Measurements from ENCODE around the gene EGLN1. TPM values are rescaled to one million over a fixed set of nuclear protein-coding genes. Genes with fewer than 3 reads are reported as not detected.
A peak's percentile ranks its signal among the peaks of the same experiment; 100 is the strongest.

Gene EGLN1
- polyA plus RNA-seq, 1 of the 3 experiments (the other 2 are of a cell fraction): 10.7 TPM

- TF ChIP-seq, protein P1, sequence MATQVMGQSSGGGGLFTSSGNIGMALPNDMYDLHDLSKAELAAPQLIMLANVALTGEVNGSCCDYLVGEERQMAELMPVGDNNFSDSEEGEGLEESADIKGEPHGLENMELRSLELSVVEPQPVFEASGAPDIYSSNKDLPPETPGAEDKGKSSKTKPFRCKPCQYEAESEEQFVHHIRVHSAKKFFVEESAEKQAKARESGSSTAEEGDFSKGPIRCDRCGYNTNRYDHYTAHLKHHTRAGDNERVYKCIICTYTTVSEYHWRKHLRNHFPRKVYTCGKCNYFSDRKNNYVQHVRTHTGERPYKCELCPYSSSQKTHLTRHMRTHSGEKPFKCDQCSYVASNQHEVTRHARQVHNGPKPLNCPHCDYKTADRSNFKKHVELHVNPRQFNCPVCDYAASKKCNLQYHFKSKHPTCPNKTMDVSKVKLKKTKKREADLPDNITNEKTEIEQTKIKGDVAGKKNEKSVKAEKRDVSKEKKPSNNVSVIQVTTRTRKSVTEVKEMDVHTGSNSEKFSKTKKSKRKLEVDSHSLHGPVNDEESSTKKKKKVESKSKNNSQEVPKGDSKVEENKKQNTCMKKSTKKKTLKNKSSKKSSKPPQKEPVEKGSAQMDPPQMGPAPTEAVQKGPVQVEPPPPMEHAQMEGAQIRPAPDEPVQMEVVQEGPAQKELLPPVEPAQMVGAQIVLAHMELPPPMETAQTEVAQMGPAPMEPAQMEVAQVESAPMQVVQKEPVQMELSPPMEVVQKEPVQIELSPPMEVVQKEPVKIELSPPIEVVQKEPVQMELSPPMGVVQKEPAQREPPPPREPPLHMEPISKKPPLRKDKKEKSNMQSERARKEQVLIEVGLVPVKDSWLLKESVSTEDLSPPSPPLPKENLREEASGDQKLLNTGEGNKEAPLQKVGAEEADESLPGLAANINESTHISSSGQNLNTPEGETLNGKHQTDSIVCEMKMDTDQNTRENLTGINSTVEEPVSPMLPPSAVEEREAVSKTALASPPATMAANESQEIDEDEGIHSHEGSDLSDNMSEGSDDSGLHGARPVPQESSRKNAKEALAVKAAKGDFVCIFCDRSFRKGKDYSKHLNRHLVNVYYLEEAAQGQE (IDR thresholded peaks at IDR 0.05; ENCODE audit: low read depth, low read length): no peak
Observed at GRCh38 chr1:231411036-231411531, 11.0 kb downstream of the EGLN1 start (continued).

DNA sequence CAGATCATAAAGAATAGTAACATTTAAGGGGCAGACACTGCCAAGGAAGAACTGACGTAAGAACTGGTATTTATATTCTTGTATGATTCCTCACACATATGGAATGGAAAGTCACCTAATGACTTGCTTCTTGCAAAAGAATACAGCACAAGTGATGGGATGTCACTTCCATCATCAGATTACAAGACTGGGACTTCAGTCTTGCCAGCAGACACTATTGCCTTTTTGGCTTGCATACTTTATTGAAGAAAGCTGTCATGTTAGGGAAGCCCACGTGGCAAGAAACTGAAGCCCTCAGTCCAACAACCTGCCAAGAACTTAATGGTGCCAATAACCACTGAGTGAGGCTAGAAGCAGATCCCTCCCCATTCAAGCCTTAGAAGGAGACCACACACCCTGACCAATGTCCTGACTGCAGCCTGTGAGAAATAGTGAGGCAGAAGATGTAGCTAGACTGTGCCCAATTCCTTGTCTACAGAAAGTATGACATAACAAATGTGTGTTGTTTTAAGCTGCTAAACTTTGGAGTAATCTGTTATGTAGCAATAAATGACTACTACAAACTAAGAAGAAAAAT lies 12.0 kb downstream of the EGLN1 start:
- H3K79me2 ChIP-seq (ENCODE audit: insufficient read depth): peaks cover 98% of the 10 kb centered on the region
- H3K27ac ChIP-seq (ENCODE audit: low read depth in 2 of 2, low read length in 1 of 2): peak overlapping the region in 1 of 2 experiments; percentile 83; a peak in 1 of 4 replicates
- H4K20me1 ChIP-seq (ENCODE audit: insufficient read depth): peaks cover 37% of the 10 kb centered on the region
- ChIA-PET POLR2A (no interaction called here), CTCF (interaction anchor here (0.6 to 1.7 kb wide), 3 partner anchors 11 to 175 kb away, joined by 3 to 5 read pairs (median 3); no protein-coding TSS in a partner anchor)
- peaks cover 12% of the 10 kb centered on the region for H3F3A ChIP-seq (replicated peaks; ENCODE audit: insufficient read depth)
- H3K9me2 ChIP-seq: no peaks in the 10 kb centered on the region
- H3K36me3 ChIP-seq (replicated peaks in 1 of 2; ENCODE audit: control insufficient read depth in 1 of 2, insufficient read depth in 2 of 2, low read length in 1 of 2): peaks cover 9% of the 10 kb centered on the region in 2 experiments
- H3K27me3 ChIP-seq (ENCODE audit: insufficient read depth): no peaks in the 10 kb centered on the region
- H2AFZ ChIP-seq (ENCODE audit: low read depth): no peak overlapping the region
- H3K4me3 ChIP-seq (ENCODE audit: low read depth in 2 of 2, low read length in 1 of 2): no peak overlapping the region
- H3K4me1 ChIP-seq (ENCODE audit: control insufficient read depth in 1 of 2, insufficient read depth in 2 of 2, low read depth in 1 of 2, low read length in 1 of 2): peaks cover 13 to 32% of the 10 kb centered on the region in 2 experiments
- no peak overlapping the region for H3K4me2 ChIP-seq
- DNase-seq: no peak
- H3K9me3 ChIP-seq: no peaks in the 10 kb centered on the region
- no peak overlapping the region for H3K9ac ChIP-seq
- 87% methylated on average over 2 of the region's 2 CpGs for WGBS (ENCODE audit: low lambda C conversion rate)
- TF ChIP-seq USF2 (IDR thresholded peaks at IDR 0.05; ENCODE audit: borderline replicate concordance, low read depth, low read length) (no peak), RFX5 (IDR thresholded peaks at IDR 0.05; ENCODE audit: low read length) (no peak), FOSL2 (IDR thresholded peaks at IDR 0.05; ENCODE audit: borderline replicate concordance, low read depth) (no peak), YY1 (IDR thresholded peaks at IDR 0.05; ENCODE audit: low read depth) (no peak), ZBTB33 (IDR thresholded peaks at IDR 0.05; ENCODE audit: borderline replicate concordance, low read depth) (no peak), PBX3 (IDR thresholded peaks at IDR 0.05) (no peak), GATA2 (CRISPR knock-in tag; IDR thresholded peaks at IDR 0.05) (no peak), USF1 (IDR thresholded peaks at IDR 0.05; ENCODE audit: borderline replicate concordance, low read depth) (no peak), RAD21 (IDR thresholded peaks at IDR 0.05; ENCODE audit: low read length) (no peak), TAF1 (IDR thresholded peaks at IDR 0.05; ENCODE audit: borderline replicate concordance, low read depth, low read length) (no peak), RXRA (IDR thresholded peaks at IDR 0.05; ENCODE audit: borderline replicate concordance, low read depth) (no peak)
- TF ChIP-seq, protein P2, sequence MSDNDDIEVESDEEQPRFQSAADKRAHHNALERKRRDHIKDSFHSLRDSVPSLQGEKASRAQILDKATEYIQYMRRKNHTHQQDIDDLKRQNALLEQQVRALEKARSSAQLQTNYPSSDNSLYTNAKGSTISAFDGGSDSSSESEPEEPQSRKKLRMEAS (IDR thresholded peaks at IDR 0.05; ENCODE audit: low read depth): no peak
- TF ChIP-seq, protein P3, sequence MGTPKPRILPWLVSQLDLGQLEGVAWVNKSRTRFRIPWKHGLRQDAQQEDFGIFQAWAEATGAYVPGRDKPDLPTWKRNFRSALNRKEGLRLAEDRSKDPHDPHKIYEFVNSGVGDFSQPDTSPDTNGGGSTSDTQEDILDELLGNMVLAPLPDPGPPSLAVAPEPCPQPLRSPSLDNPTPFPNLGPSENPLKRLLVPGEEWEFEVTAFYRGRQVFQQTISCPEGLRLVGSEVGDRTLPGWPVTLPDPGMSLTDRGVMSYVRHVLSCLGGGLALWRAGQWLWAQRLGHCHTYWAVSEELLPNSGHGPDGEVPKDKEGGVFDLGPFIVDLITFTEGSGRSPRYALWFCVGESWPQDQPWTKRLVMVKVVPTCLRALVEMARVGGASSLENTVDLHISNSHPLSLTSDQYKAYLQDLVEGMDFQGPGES (IDR thresholded peaks at IDR 0.05; ENCODE audit: low read depth, low read length): no peak
- TF ChIP-seq, protein P1 (IDR thresholded peaks at IDR 0.05; ENCODE audit: low read depth, low read length): no peak

Measured in SK-N-SH (cell line).